DMS153 treated with DMSO at 0.1 percent for 48 hours (cell line): ENCODE data around the gene KIAA0513.
"Not testable (repeated sequence)": the region's sequence is repeated elsewhere in the genome, so short reads cannot be mapped to it uniquely, and the experiment has no call there.

Experiments
- DNase-seq: peaks from one replicate; lab custom pipeline; 2025; ENCODE audit not compliant: unreplicated experiment; lab: John Stamatoyannopoulos, UW

The KIAA0513 gene

GRCh38 chr16:85027958-85028684 is 526 bp downstream of the KIAA0513 start:
- DNase-seq, result no peak

DNA sequence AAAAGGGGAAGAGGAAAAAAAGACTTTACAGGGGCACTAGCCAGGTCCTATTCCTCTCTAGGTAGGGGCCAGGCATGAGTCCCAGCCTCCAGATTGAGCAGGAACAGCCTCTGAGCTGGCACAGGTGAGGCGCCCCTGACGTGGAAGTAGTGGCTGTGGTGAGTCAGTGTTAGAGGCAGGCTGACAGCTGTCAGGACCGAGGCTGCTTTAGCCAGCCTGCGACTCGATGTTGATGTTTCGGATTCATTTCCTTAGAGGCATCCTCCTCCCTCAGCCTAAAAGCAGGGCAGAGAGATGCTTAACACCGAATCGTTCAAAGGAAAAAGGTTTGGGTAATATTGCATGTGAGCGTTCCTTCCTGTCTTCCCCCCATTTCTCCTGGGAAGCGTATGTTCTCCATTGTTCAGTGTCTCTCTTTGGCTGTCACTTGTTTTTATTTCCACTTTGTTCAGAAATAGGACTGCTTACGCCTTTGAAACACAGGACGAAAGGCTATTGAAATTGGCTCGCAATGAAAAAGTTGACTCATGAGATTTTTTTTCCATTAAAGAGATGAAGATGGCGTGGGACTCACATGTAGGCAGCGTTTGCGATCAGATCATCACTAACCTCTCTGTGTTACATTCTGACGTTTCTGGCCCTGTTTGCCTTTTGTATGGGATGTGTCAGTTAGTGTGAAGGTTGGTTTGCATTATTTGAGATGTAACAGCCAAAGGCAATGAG is 1.3 kb downstream of the KIAA0513 start:
- DNase-seq, result peak; percentile 36

DNA sequence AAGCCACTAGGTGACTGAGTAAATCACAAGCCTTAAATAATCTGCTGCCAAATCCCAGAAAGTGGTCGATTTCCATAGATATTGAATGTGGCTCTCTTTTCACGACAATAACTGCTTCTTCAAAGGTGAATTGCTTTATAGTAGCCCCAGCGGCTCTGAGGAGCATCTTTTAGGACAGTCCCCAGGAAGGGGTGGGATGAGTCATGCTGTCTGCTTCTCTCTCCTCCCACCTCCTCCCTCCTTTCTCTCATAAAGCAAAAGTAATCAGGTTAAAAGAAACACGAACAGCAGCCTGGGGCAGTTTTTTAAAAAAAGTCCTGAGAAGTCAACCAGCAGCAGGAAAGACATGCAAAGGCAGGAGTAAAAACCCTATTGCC is 1.8 kb downstream of the KIAA0513 start:
- DNase-seq, result no peak

DNA sequence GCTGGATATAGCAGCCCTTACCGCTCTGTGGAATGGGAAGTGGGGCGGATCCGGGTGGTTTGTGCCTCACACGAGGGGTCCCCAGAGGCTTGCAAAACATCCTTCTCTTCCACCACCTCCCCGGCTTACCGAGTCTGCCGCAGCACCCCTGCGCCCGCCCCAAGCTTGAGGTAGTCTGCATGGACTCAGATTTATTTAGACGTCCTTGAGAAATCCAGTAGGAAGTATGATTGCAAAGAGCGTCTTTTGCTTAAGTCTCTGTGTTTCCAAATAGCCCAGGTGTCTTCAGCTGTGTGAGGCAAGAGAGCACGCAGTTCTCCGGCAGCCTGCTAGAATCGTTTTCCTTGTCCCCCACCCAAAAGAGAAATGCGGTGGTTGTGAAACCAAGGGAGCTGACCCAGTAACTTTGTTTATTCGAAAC is 2.4 kb downstream of the KIAA0513 start:
- no peak for DNase-seq

GRCh38 chr16:85031451-85031850 is 3.9 kb downstream of the KIAA0513 start:
- DNase-seq, result no peak

DNA sequence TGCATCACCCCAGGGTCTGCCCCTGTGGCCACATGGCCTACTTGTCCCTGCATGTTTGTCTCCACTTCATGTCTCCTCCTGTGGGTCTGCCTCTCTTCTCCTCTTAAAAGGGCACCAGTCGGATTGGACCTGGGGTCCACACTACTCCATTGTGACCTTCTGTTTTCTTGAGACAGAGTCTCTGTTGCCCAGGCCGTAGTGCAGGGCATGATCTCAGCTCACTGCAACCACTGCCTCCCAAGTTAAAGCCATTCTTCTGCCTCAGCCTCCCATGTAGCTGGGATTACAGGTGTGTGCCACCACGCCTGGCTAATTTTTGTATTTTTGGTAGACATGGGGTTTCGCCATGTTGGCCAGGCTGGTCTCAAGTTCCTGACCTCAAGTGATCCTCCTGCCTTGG is 4.6 kb downstream of the KIAA0513 start:
- DNase-seq, result not testable (repeated sequence)

DNA sequence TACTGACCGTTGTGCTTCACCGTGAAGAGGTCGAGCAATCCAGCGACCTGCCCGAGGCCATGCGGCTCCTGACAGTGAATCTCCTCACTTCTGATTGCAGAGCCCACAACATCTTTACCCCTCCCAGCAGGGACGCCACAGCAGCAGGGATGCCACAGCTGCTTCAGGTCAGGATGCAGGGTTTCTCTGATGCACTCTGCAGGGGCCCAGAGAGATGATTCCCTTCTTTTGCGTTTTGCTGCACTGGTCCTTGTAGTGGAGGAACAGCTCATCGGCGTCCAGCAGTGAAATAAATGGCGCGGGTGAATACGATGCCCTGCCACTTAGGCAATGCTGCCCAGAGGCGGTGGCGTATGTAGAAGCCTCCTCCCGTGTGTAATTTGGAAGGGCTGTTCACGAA is 5.6 kb downstream of the KIAA0513 start:
- DNase-seq, result no peak

- no peak for DNase-seq
Observed at GRCh38 chr16:85034591-85035433, 7.2 kb downstream of the KIAA0513 start.

GRCh38 chr16:85036236-85037049 is 8.8 kb downstream of the KIAA0513 start:
- DNase-seq, result no peak

GRCh38 chr16:85037050-85037410 is 9.4 kb downstream of the KIAA0513 start:
- no peak for DNase-seq

DNA sequence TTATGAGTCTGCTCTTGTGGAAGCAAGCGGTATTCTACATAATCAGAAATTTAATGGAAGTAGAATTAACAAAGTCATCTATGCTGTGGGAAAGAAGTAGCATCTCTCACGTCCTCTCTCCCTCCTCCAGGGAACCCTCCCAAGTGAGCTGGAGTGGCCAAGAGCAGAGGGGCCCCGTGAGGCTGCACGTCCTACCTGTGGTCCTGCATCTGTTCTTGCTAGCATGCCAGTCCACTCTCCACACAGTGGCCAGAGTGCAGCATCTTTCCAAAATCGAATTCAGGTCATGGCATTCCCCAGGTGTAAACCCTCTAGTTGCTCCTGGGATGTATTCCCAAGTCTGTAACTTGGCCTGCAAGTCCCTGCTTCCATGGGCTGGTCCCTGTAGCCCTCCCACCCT is 10.1 kb downstream of the KIAA0513 start:
- DNase-seq, result no peak

GRCh38 chr16:85040685-85041084 is 13.1 kb downstream of the KIAA0513 start:
- DNase-seq, result no peak

DNA sequence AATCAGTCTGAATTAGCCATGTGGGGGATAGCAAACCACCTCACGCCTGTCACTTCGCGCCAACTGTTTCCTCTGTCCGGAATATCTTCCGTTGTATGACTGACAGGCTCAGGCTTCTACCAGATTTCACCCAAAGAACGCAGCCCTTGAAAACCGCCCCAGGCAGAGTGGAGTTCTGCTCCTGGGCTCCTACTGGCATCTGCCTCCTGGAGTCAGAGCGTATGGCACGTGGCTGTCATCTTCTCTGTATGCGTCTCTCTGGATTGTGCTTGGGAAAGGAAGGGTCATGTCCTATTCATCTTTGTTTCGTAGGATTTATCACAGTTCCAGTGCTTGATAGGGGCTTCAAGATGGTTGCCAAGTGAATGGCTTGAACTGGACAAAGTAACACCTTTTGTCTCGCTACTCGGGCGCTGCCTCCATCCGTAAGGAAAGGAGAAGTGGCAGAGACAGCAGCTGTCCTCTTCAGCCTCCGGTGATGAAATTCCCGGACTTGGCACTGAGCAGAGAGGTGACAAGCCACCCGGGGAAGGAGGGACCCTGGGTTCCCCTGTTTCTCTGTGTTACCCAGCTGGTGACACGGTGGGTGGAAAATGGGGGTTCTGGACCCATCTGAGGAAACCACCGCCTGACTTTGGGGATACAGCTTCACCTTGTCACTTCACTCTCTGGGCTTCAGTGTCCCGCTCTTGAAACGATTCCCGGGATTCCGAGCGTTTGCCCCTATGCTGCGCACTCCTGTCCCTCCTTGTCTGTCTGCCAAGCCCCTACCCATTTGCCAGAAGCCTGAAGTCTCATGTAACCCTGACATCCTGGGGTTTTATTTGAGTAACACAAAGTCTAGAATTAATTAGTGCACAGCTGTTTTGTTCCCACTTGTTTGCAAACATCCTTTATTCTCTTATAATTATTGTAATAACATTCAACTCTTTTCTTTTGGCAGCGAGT is 13.9 kb downstream of the KIAA0513 start:
- peak; percentile 4 for DNase-seq

DNA sequence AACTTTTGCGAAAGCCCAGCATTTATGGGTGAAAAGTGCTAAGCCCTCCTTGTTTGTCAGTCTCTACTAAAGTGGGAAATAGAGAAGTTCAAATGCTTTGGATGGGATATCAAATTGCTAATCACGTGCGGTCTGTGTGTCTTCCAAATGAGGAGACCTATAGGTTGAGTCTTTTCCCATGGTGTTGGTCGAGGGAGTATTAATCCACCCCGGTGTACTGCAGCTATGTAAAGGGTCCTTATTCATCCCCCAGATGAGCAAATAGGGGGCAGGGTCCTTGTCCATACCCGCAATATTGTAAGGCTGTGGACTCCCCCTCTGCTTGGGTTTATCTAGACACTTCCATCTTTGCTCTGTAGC is 14.6 kb downstream of the KIAA0513 start:
- DNase-seq, result no peak

DNA sequence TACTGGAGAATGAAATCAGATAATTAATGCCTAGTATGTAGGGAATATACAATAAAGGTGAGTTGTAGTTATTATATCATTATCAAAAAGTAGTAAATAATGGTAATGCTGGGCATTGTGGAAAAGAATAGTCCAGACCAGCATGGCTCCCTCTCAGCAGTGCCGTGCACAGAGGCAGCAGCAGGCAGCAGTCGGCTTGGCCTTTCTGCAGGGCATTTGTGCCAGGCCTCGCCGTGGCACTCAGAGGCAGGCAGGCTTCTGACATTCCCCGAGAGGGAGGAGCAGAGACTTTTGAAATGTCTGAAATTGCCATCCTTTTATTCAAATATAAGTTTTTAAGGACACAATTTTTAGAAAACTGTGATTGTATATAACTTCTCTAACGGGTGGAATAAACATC is 15.0 kb downstream of the KIAA0513 start:
- no peak for DNase-seq

DNA sequence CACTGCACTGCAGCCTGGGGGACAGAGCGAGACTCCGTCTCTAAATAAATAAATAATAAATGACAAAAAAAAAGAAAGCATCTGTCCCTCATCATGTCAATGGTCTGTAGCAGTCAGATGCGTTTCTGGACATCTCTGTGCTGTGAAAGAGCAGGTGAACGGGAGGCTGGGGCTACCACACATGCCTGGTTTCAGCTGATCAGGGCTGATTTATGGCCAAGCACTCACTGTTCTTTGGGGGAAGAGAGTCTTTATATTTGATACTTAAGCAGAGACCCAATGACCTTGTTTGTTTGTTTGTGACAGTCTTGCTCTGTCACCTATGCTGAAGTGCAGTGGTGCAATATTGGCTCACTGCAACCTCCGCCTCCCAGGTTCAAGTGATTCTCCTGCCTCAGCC is 17.5 kb downstream of the KIAA0513 start:
- no peak for DNase-seq

DNA sequence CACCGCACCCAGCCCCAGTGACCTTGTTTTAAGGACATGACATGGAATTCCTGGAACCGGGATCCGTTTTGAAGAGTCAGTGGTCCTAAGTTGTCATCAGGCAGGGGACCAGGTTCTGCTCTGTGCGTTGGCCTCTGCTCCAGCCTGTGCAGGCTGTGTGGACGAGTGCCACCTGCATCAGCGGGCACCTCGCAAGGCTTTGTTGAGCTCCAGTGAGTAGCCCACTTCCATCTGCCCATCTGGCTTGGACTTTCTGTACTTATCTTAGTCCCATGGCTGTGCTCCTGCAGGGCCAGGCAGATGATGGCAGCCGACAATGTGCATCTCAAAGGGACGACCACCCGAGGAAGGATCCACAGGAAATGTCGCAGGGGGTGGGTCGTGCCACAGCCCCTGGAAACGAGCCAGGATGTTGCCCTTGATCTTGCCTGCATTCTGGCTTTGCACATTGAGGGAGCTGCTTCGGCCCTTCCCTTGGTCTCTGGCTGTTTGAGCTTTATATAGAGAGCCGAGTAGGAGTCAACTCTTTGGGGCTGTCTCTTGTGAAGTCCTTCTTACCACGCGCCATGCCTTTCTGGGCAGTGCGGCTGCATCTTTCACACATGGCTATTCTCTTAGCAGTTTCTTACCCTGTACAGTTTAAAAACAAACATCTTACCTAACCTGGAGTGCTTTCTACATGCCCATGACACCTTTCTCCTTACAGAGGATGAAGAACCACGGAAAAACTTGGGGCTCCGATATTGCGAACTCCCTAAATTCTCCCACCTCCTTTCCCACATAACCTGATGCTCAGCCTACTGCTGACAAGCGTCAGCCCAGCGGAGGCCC is 18.3 kb downstream of the KIAA0513 start:
- DNase-seq, result no peak

DNA sequence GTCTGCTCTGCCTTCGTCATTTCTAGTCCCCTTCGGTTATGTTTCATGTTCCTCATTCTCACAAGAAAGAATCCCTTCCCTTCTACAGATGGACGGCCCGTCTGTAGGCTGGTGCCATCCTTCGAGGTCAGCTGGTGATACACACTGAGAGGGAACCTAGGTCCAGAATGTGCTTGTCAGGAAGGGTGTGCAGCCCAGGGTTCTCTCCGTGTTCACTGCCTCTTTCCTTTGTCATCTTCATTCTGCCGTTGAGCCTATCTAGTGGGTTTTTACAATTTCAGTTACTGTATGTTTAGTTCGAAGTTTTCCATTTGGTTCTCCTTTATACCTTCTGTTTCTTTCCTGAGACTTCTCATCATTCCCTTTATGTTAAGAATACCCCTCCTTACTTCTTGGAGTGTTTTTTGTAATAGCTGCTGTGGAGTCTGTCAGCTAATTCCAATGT is 18.9 kb downstream of the KIAA0513 start:
- DNase-seq, result no peak
